ENCODE data around the gene GPR31. TPM values are rescaled to one million over a fixed set of nuclear protein-coding genes. Genes with fewer than 3 reads are reported as not detected.

GPR31 gene
- total RNA-seq, 1 donor from 2014 or later, result not detected

DNA sequence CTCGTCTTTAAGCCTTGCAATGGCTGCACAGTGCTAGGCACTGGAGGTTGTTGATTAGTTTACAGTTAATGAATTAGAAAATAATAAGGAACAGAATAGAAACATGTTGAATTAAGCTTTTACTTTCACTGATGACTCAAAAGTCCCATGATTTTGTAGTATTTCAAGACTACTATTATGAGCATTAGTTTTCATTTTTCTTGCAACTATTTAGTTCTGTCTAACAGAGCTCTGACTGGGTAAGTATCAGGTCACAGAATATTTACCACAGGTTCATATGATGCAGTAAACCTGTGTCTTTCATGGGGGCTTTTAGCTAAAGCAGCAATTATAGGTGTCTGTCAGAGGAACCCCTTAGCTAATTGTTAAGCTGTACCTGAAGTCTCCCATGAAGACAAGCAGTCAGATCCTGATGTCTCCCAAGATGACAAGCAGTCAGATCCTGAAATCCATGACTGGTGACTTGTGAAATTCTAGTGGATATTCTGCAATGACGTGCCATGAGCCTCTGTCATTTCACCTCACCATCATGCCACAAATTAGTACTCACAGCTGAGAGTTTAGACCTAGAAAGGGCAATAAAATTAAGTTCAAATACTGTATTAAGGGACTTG is 8.2 kb upstream of the GPR31 start:
- H3K9me3 ChIP-seq, result no peaks in the 10 kb centered on the region
- H3K27me3 ChIP-seq (ENCODE audit: low read depth), result no peaks in the 10 kb centered on the region
- no peak for TF ChIP-seq CTCF (IDR thresholded peaks at IDR 0.05)
- H3K27ac ChIP-seq, result no peak overlapping the region
- H3K36me3 ChIP-seq, result no peaks in the 10 kb centered on the region
- ATAC-seq (no peak), DNase-seq (no peak)
- H3K4me3 ChIP-seq, result no peak overlapping the region
- H3K4me1 ChIP-seq, result no peaks in the 10 kb centered on the region
- intact Hi-C loops (cut with DNase I), result no loop called here

DNA sequence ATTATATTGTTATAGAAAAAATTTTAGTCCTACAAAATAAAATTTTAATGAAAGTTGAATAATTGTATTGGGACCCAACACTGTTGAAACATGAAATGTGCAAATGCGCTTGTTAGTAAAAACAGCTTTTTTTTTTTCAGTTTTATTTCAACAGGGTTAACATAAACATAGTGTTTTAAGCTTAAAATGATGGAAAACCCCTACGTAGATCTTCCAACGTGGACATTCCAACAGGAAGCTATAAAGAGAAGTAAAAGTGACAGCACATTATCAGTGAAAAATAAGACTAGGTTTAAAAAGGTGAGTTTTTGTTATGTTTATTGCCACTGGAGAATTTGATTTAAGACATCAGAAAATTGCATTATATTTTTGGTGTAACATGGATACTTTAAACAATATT is 6.5 kb upstream of the GPR31 start:
- TF ChIP-seq CTCF (IDR thresholded peaks at IDR 0.05), result no peak
- Histone ChIP-seq H3K27me3 (ENCODE audit: low read depth) (no peaks in the 10 kb centered on the region), H3K4me3 (no peak overlapping the region), H3K4me1 (no peaks in the 10 kb centered on the region), H3K36me3 (no peaks in the 10 kb centered on the region), H3K9me3 (no peaks in the 10 kb centered on the region), H3K27ac (no peak overlapping the region)
- ATAC-seq, result no peak
- intact Hi-C loops (cut with DNase I), result no loop called here
- no peak for DNase-seq

GRCh38 chr6:167163476-167164011 is 5.8 kb upstream of the GPR31 start:
- DNase-seq (no peak), ATAC-seq (no peak)
- Histone ChIP-seq H3K4me3 (no peak overlapping the region), H3K27ac (no peak overlapping the region), H3K9me3 (no peaks in the 10 kb centered on the region), H3K36me3 (no peaks in the 10 kb centered on the region), H3K27me3 (ENCODE audit: low read depth) (no peaks in the 10 kb centered on the region), H3K4me1 (no peaks in the 10 kb centered on the region)
- intact Hi-C loops (cut with DNase I), result no loop called here
- TF ChIP-seq CTCF (IDR thresholded peaks at IDR 0.05), result no peak

GRCh38 chr6:167162591-167162990 is 4.8 kb upstream of the GPR31 start:
- Histone ChIP-seq H3K4me3 (no peak overlapping the region), H3K4me1 (no peaks in the 10 kb centered on the region), H3K27me3 (ENCODE audit: low read depth) (no peaks in the 10 kb centered on the region), H3K9me3 (no peaks in the 10 kb centered on the region), H3K36me3 (no peaks in the 10 kb centered on the region), H3K27ac (no peak overlapping the region)
- no peak for ATAC-seq
- TF ChIP-seq CTCF (IDR thresholded peaks at IDR 0.05), result no peak
- no peak for DNase-seq
- intact Hi-C loops (cut with DNase I), result no loop called here

DNA sequence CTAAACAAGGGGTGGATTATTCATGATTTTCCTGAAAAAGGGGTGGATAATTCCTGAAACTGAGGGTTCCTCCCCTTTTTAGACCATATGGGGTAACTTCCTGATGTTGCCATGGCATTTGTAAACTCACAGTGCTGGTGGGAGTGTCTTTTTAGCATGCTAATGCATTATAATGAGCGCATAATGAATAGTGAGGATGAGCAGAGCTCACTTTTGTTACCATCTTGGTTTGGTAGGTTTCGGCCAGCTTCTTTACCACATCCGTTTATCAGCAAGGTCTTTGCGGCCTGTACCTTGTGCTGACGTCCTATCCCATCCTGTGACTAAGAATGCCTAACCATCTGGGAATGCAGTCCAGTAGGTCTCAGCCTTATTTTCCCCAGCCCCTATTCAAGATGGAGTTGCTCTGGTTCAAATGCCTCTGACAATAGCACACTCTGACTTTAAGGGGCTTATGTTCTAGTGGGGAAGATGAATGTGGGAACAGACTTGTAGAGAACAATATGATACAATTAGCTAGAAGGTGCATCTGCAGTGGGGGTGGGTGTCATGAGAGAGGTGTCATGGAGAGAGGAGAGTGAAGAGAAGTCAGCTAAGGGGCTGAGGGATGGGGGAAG is 4.2 kb upstream of the GPR31 start:
- H3K4me1 ChIP-seq, result no peaks in the 10 kb centered on the region
- no peaks in the 10 kb centered on the region for H3K9me3 ChIP-seq
- no peak overlapping the region for H3K27ac ChIP-seq
- no peaks in the 10 kb centered on the region for H3K36me3 ChIP-seq
- TF ChIP-seq CTCF (IDR thresholded peaks at IDR 0.05), result no peak
- ATAC-seq, result no peak
- no peak overlapping the region for H3K4me3 ChIP-seq
- no peaks in the 10 kb centered on the region for H3K27me3 ChIP-seq (ENCODE audit: low read depth)
- intact Hi-C loops (cut with DNase I), result no loop called here
- DNase-seq, result no peak
